Spleen (tissue), 11 donors: ENCODE results near the gene CAMK1G. TPM values are rescaled to one million over a fixed set of nuclear protein-coding genes. Genes with fewer than 3 reads are reported as not detected.

ENCODE experiments used
- DNase-seq: peaks from one replicate; pipeline ENCODE4 v3.0.0-alpha.2; 2020
- H3K27ac ChIP-seq, 8 donors: fragments of 200-600 bp; sonication (generic) in 7 of 8; 1 replicate in 4 of 8; 2 replicates in 4 of 8; pipeline versions ENCODE4 v1.5.0 to v1.8.0; 2016 to 2021; ENCODE audit warnings: inconsistent platforms in 4 of 8, mild to moderate bottlenecking in 4 of 8, moderate library complexity in 1 of 8
- H3K27me3 ChIP-seq, 7 donors: fragments of 200-600 bp; sonication (generic) in 6 of 7; replicated peaks in 1 of 7; 1 replicate in 4 of 7; 2 replicates in 3 of 7; pipeline versions ENCODE4 v1.5.0 to v1.8.0; 2016 to 2021; ENCODE audit warnings: inconsistent platforms in 3 of 7, mild to moderate bottlenecking in 1 of 7
- H3K36me3 ChIP-seq, 6 donors: fragments of 200-600 bp; sonication (generic) in 5 of 6; 1 replicate in 4 of 6; 2 replicates in 2 of 6; pipeline versions ENCODE4 v1.5.0 to v1.8.0; 2016 to 2021; ENCODE audit warnings: inconsistent platforms in 2 of 6
- H3K4me1 ChIP-seq, 6 donors: fragments of 200-600 bp; sonication (generic) in 5 of 6; 1 replicate in 3 of 6; 2 replicates in 3 of 6; pipeline versions ENCODE4 v1.5.0 to v1.8.0; 2016 to 2021; ENCODE audit warnings: inconsistent platforms in 3 of 6
- H3K4me3 ChIP-seq, 8 donors: fragments of 200-600 bp; sonication (generic) in 7 of 8; 1 replicate in 4 of 8; 2 replicates in 4 of 8; pipeline versions ENCODE4 v1.5.0 to v1.8.0; 2016 to 2021; ENCODE audit warnings: inconsistent platforms in 4 of 8, mild to moderate bottlenecking in 4 of 8, moderate library complexity in 2 of 8
- H3K9me3 ChIP-seq, 8 donors: fragments of 200-600 bp; sonication (generic) in 7 of 8; 1 replicate in 4 of 8; 2 replicates in 4 of 8; pipeline versions ENCODE4 v1.5.0 to v1.8.0; 2016 to 2021; ENCODE audit warnings: inconsistent platforms in 4 of 8
- POLR2A ChIP-seq, 3 donors: fragments of 450-650 bp; IDR thresholded peaks; one replicate each; pipeline ENCODE4 v1.5.1; 2017; ENCODE audit warnings: antibody characterized with exemption in 3 of 3, mild to moderate bottlenecking in 1 of 3
- POLR2AphosphoS5 ChIP-seq, 3 donors: sonication (generic); formaldehyde crosslinking; IDR thresholded peaks; one replicate each; pipeline ENCODE4 v1.5.1; 2017; ENCODE audit warnings: antibody characterized with exemption in 3 of 3
- WGBS, 5 donors: extraction: QIAGEN DNeasy Blood & Tissue Kit in 3 of 5; methylation state at CpG; one replicate each; pipeline versions ENCODE4 v1.1.5 to v1.1.7; 2013 to 2018; 5-methylcytosine and 5-hydroxymethylcytosine counted together
- intact Hi-C: fragments of 100-400 bp; cut with DNase I; formaldehyde crosslinking; loops from one replicate; pipeline ENCODE4 v1.15.0; 2023; ENCODE audit warnings: low total_unique reads
- polyA plus RNA-seq, 3 donors: library from polyadenylated mRNA; stranded (reverse); fragments of 200-250 nt; gene quantifications; one replicate each; pipeline ENCODE4 v1.2.1, GENCODE V29; 2013
- total RNA-seq, 7 donors: library from RNA; depleted of rRNA in 3 of 7; stranded (reverse); fragments of >200 nt in 3 of 7; fragmentation: NEBNext Ultra II Directional in 4 of 7; extraction: Animal tissue kit (Norgen Biotek cat#: 25700) in 4 of 7; gene quantifications; one replicate each; pipeline versions ENCODE4 v1.1.0 to v1.2.1, GENCODE V29; 2016 to 2021
- TF ChIP-seq, protein P1 (sequence below), 11 experiments: fragments of 200-600 bp in 7 of 11; fragments of 450-650 bp in 4 of 11; sonication (generic) in 4 of 11; IDR thresholded peaks in 8 of 11; conservative IDR thresholded peaks in 3 of 11; 1 replicate in 7 of 11; 2 replicates in 4 of 11; pipeline versions ENCODE4 v1.4.0 to v1.8.0; 2016 to 2021; ENCODE audit warnings: antibody characterized with exemption in 11 of 11, inconsistent platforms in 4 of 11, mild to moderate bottlenecking in 1 of 11
- donor health status: healthy with polysubstance abuse.
- donor health status: DM: no; HTN: no; CAD: no; lungs with moderate emphysema.
- donor health status: DM: no; HTN: no; CAD: no.
- donor health status: Bipolar disorder and iron deficiency.
- donor health status: healthy.
- donor health status: DM: no; HTN: no; CAD: no.
- donor health status: DM: yes; HTN: yes; CAD: no.

CAMK1G gene
- total and polyA plus RNA-seq, 10 donors = 0.68 to 12.2 (median 3.0) TPM

DNA sequence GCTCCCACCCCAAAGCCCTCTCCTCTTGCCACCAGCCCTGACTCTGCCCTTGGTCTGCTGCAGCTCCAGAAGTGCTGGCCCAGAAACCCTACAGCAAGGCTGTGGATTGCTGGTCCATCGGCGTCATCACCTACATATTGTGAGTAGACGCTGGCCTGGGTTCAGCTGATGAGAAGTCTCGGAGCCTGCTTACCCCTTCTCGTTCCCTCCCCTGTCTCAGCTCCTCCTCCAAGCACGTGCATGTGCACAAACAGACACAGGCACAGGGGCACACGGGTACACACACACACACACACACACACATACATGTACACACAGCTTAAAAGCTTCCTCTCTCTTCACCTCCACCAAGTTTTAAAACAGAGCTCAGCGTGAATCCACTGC, 24.3 kb downstream of the CAMK1G start:
- 76 to 86% (median 83%) methylated on average over 8 of the region's 8 CpGs for WGBS, 5 donors
- peaks cover 0 to 5% (median 0%) of the 10 kb centered on the region in 6 donors for H3K36me3 ChIP-seq
- DNase-seq = no peak
- TF ChIP-seq, protein P1, sequence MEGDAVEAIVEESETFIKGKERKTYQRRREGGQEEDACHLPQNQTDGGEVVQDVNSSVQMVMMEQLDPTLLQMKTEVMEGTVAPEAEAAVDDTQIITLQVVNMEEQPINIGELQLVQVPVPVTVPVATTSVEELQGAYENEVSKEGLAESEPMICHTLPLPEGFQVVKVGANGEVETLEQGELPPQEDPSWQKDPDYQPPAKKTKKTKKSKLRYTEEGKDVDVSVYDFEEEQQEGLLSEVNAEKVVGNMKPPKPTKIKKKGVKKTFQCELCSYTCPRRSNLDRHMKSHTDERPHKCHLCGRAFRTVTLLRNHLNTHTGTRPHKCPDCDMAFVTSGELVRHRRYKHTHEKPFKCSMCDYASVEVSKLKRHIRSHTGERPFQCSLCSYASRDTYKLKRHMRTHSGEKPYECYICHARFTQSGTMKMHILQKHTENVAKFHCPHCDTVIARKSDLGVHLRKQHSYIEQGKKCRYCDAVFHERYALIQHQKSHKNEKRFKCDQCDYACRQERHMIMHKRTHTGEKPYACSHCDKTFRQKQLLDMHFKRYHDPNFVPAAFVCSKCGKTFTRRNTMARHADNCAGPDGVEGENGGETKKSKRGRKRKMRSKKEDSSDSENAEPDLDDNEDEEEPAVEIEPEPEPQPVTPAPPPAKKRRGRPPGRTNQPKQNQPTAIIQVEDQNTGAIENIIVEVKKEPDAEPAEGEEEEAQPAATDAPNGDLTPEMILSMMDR (IDR thresholded peaks at IDR 0.05 in 8 of 11, conservative IDR thresholded peaks at IDR 0.05 in 3 of 11) = no peak
- no peak for TF ChIP-seq POLR2AphosphoS5 (IDR thresholded peaks at IDR 0.05)
- H3K27me3 ChIP-seq = peaks cover 0 to 1% (median 0%) of the 10 kb centered on the region in 7 donors
- no peak overlapping the region for H3K4me3 ChIP-seq
- H3K9me3 ChIP-seq = no peaks in the 10 kb centered on the region
- H3K27ac ChIP-seq = no peak overlapping the region
- intact Hi-C loops = no loop called here
- H3K4me1 ChIP-seq = peaks cover 0 to 11% (median 0%) of the 10 kb centered on the region in 6 donors

DNA sequence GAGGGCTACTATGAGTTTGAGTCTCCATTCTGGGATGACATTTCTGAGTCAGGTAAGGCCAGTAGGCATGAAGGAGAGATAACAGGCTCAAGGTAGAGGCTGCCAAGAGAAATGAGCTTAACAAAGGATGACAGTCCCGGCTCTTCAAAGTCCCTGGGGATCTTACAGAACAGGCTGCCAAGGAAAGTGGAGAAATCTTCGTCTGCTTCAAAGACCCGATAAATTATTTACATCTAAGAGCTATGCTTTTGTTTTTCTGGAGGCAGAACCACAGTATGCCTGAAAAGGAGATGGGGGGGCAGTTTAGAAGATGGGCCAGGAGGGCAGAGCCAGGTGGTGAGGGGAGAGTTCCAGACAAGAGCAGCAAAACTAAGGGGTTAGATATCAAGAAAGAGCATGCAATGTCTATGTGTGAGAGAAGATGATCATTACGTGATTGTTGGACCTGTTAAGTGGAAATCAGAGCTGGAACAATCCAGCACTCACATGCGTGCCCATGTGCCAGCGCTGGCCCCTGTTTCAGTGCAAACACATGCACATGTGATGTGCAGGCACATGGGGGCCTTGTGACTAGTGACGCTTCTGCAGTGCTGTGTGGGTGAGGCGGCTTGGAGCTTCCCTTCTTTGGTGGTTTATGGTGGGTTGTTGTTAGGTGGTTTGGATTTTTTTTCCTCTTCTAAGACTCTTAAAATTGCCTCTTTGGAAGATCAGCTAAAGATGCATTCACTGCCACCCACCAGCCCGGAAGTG, 25.7 kb downstream of the CAMK1G start:
- H3K4me1 ChIP-seq = peaks cover 0 to 15% (median 0%) of the 10 kb centered on the region in 6 donors
- intact Hi-C loops = no loop called here
- H3K4me3 ChIP-seq = no peak overlapping the region
- peaks cover 0 to 5% (median 0%) of the 10 kb centered on the region in 6 donors for H3K36me3 ChIP-seq
- TF ChIP-seq POLR2A (IDR thresholded peaks at IDR 0.05) (no peak), POLR2AphosphoS5 (IDR thresholded peaks at IDR 0.05) (no peak)
- TF ChIP-seq, protein P1 (IDR thresholded peaks at IDR 0.05 in 8 of 11, conservative IDR thresholded peaks at IDR 0.05 in 3 of 11) = no peak
- 87 to 91% (median 89%) methylated on average over 9 of the region's 9 CpGs for WGBS, 5 donors
- no peak for DNase-seq
- no peaks in the 10 kb centered on the region for H3K9me3 ChIP-seq
- H3K27ac ChIP-seq = no peak overlapping the region
- peaks cover 0 to 11% (median 0%) of the 10 kb centered on the region in 7 donors for H3K27me3 ChIP-seq

DNA sequence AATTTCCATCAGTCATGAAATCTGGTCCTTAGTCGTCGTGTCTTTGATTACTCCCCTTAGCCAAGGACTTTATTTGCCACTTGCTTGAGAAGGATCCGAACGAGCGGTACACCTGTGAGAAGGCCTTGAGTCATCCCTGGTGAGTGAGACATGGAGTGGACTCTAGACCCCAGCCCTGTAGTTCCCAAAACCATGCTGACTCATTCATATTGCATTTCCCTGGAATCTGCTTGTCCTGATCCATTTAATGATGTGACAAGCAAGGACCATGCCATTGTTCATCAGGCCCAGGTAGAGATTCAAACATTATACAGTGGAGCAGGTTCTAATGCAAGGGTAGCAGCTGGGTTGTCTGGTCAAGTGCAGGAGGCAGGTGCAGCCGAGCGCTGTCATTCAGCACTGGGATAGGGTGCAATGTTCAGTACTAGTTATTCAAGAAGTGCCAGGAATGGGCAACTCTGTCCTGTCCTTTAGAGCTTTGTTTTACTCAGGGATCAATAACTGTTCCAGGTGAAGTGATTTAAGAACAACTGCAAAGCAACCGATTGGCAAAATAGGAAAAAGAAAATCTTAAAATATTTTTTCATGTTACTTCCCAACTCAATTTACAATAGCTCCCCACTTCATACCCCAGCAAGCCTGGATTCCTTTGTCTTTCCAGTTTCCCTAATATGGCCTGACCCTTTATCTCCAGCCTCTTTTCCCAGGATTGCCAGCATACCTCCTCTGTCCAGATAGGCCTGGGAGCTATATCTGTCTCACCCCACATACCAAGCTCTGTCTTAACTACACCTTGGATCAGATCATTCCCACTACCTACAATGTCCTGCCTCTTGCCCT, 26.5 kb downstream of the CAMK1G start:
- intact Hi-C loops = no loop called here
- Histone ChIP-seq H3K9me3 (no peaks in the 10 kb centered on the region), H3K27ac (no peak overlapping the region), H3K36me3 (peaks cover 0 to 5% (median 0%) of the 10 kb centered on the region in 6 donors), H3K27me3 (peaks cover 0 to 17% (median 0%) of the 10 kb centered on the region in 7 donors), H3K4me1 (peaks cover 0 to 15% (median 0%) of the 10 kb centered on the region in 6 donors), H3K4me3 (no peak overlapping the region)
- 93 to 96% (median 94%) methylated on average over 8 of the region's 8 CpGs for WGBS, 5 donors
- TF ChIP-seq POLR2AphosphoS5 (IDR thresholded peaks at IDR 0.05) (no peak), POLR2A (IDR thresholded peaks at IDR 0.05) (no peak)
- TF ChIP-seq, protein P1 (IDR thresholded peaks at IDR 0.05 in 8 of 11, conservative IDR thresholded peaks at IDR 0.05 in 3 of 11) = no peak
- no peak for DNase-seq

DNA sequence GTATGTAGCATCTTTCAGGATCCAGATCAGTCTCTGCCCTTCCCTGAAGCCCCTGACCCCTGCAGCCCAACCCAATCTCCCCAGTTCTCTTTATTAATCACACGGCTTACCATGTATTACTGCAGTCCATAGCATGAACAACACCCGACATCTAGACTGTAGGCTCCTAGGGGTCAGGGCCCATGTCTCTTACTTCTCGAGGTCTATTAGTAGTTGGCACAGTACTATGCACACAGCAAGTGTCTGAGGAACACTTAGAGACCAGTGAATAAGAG, 27.1 kb downstream of the CAMK1G start:
- intact Hi-C loops = no loop called here
- DNase-seq = no peak
- H3K27me3 ChIP-seq = peaks cover 0 to 22% (median 0%) of the 10 kb centered on the region in 7 donors
- peaks cover 0 to 15% (median 0%) of the 10 kb centered on the region in 6 donors for H3K4me1 ChIP-seq
- H3K9me3 ChIP-seq = no peaks in the 10 kb centered on the region
- H3K4me3 ChIP-seq = no peak overlapping the region
- peaks cover 0 to 5% (median 0%) of the 10 kb centered on the region in 6 donors for H3K36me3 ChIP-seq
- 76 to 89% (median 83%) methylated on average over 3 of the region's 3 CpGs for WGBS, 5 donors
- TF ChIP-seq, protein P1 (IDR thresholded peaks at IDR 0.05 in 8 of 11, conservative IDR thresholded peaks at IDR 0.05 in 3 of 11) = no peak
- H3K27ac ChIP-seq = no peak overlapping the region
